ENCODE measurements around the gene C19orf38. TPM values are rescaled to one million over a fixed set of nuclear protein-coding genes. Genes with fewer than 3 reads are reported as not detected.
A peak's percentile ranks its signal among the peaks of the same experiment; 100 is the strongest.

C19orf38 gene
- polyA plus RNA-seq, 2 of the 4 experiments (the other 2 are of a cell fraction): 0.09 to 0.13 TPM

GRCh38 chr19:10864538-10864899, 16.3 kb downstream of the C19orf38 start:
- Histone ChIP-seq H3K9me3 (no peaks in the 10 kb centered on the region), H3K4me2 (peak overlapping the region; percentile 27; the same call in 2 of the 3 replicates), H3K4me3 (no peak overlapping the region), H3K27ac (peak overlapping the region in 1 of 2 experiments; percentile 76; a peak in 3 of 6 replicates), H3K4me1 (no peaks in the 10 kb centered on the region)
- no peak for FAIRE-seq
- ATAC-seq: peak; percentile 96 to 97
- 3% methylated on average over 6 of the region's 6 CpGs for WGBS (ENCODE audit: missing lambda C conversion rate)
- POLR2A ChIA-PET: interaction anchor here (1.0 to 1.4 kb wide), 2 partner anchors 28 to 29 kb away, joined by 3 to 8 read pairs; partner anchors contain the start of gene TMED1
- TF ChIP-seq RAD21 (conservative IDR thresholded peaks at IDR 0.05 in 1 of 2, IDR thresholded peaks at IDR 0.05 in 1 of 2): peak; percentile 42 to 55; a peak in 3 of 5 replicates
- TF ChIP-seq SMC3 (IDR thresholded peaks at IDR 0.05): peak; percentile 62
- TF ChIP-seq CHD4 (IDR thresholded peaks at IDR 0.05; ENCODE audit: borderline replicate concordance): no peak
- TF ChIP-seq HOXB13 (CRISPR knock-in tag; IDR thresholded peaks at IDR 0.05; ENCODE audit: low read depth): no peak
- TF ChIP-seq PHF8 (IDR thresholded peaks at IDR 0.05; ENCODE audit: borderline replicate concordance, low read depth): no peak
- peak; percentile 71 for TF ChIP-seq CTCF (IDR thresholded peaks at IDR 0.05)
- TF ChIP-seq FOSB (CRISPR knock-in tag; IDR thresholded peaks at IDR 0.05): no peak
- no peak for TF ChIP-seq ZNF302 (CRISPR knock-in tag; IDR thresholded peaks at IDR 0.05)
- TF ChIP-seq KDM5A (IDR thresholded peaks at IDR 0.05): no peak
- TF ChIP-seq ATOH8 (CRISPR knock-in tag; IDR thresholded peaks at IDR 0.05; ENCODE audit: low read depth): no peak
- TF ChIP-seq MYC (IDR thresholded peaks at IDR 0.05; ENCODE audit: borderline replicate concordance, low read length): no peak
- TF ChIP-seq POLR2A (IDR thresholded peaks at IDR 0.05; ENCODE audit: low read length): no peak
- CTCF ChIA-PET: interaction anchor here (0.6 to 4.3 kb wide), 27 partner anchors 8 to 438 kb away, joined by 3 to 65 read pairs (median 6); partner anchors contain the start of genes C19orf38, DNM2 and TMED1
- peak; percentile 65 to 95 for DNase-seq (ENCODE audit: low read depth in 1 of 2, low spot score in 1 of 2)

- POLR2A ChIA-PET: no interaction called here
- H3K9me3 ChIP-seq: no peaks in the 10 kb centered on the region
- ATAC-seq: no peak
- H3K27ac ChIP-seq: no peak overlapping the region
- H3K4me1 ChIP-seq: peaks cover 3% of the 10 kb centered on the region; the same call in 1 of the 3 replicates
- H3K4me3 ChIP-seq: no peak overlapping the region
- DNase-seq (ENCODE audit: low read depth in 1 of 2, low spot score in 1 of 2): no peak
- FAIRE-seq: no peak
- no peak overlapping the region for H3K4me2 ChIP-seq
- CTCF ChIA-PET: interaction anchor here (0.6 to 4.3 kb wide), 4 partner anchors 11 to 167 kb away, joined by 3 to 65 read pairs (median 40); partner anchors contain the start of genes DNM2 and TMED1
- peak in 1 of 2 experiments; percentile 39; a peak in 1 of 4 replicates for TF ChIP-seq CEBPB (IDR thresholded peaks at IDR 0.05)
- no peak for TF ChIP-seq MYC (IDR thresholded peaks at IDR 0.05; ENCODE audit: borderline replicate concordance, low read length)
- no peak for TF ChIP-seq GATA3 (IDR thresholded peaks at IDR 0.05; ENCODE audit: borderline replicate concordance)
- 93% methylated on average over 10 of the region's 10 CpGs for WGBS (ENCODE audit: missing lambda C conversion rate)
These were observed 18.3 kb downstream of the C19orf38 start for GRCh38 chr19:10866495-10866894.

GRCh38 chr19:10868872-10869547, 20.8 kb downstream of the C19orf38 start:
- no peak overlapping the region for H3K4me2 ChIP-seq
- POLR2A ChIA-PET: no interaction called here
- WGBS (ENCODE audit: missing lambda C conversion rate): 72% methylated on average over 7 of the region's 10 CpGs
- peaks cover 9% of the 10 kb centered on the region; the same call in 1 of the 3 replicates for H3K4me1 ChIP-seq
- DNase-seq (ENCODE audit: low read depth in 1 of 2, low spot score in 1 of 2) (no peak), ATAC-seq (no peak), FAIRE-seq (no peak)
- H3K27ac ChIP-seq: no peak overlapping the region
- TF ChIP-seq SMC3 (IDR thresholded peaks at IDR 0.05): no peak
- no peak for TF ChIP-seq MYC (IDR thresholded peaks at IDR 0.05; ENCODE audit: borderline replicate concordance, low read length)
- TF ChIP-seq JUN (IDR thresholded peaks at IDR 0.05): no peak
- TF ChIP-seq FOSL2 (IDR thresholded peaks at IDR 0.05): no peak
- TF ChIP-seq FOSL2 (CRISPR knock-in tag; IDR thresholded peaks at IDR 0.05): no peak
- TF ChIP-seq POLR2AphosphoS2 (conservative IDR thresholded peaks at IDR 0.05; ENCODE audit: low read length): no peak
- no peak for TF ChIP-seq CEBPB (IDR thresholded peaks at IDR 0.05)
- TF ChIP-seq ZC3H11A (IDR thresholded peaks at IDR 0.05): no peak
- no peak for TF ChIP-seq MAZ (IDR thresholded peaks at IDR 0.05; ENCODE audit: borderline replicate concordance, low read depth, low read length)
- no peak for TF ChIP-seq SREBF2 (IDR thresholded peaks at IDR 0.05)
- no peak for TF ChIP-seq KDM5A (IDR thresholded peaks at IDR 0.05)
- no peak for TF ChIP-seq HES2 (IDR thresholded peaks at IDR 0.05)
- TF ChIP-seq REST (IDR thresholded peaks at IDR 0.05): no peak
- no peak for TF ChIP-seq NR3C1 (IDR thresholded peaks at IDR 0.05)
- TF ChIP-seq KDM1A (IDR thresholded peaks at IDR 0.05; ENCODE audit: low read depth): no peak
- no peak overlapping the region for H3K4me3 ChIP-seq
- CTCF ChIA-PET: interaction anchor here (1.1 to 1.4 kb wide), 2 partner anchors 33 to 151 kb away, joined by 3 read pairs; partner anchors contain the start of genes DNM2 and TMED1
- no peaks in the 10 kb centered on the region for H3K9me3 ChIP-seq
